Natural killer cell treated with Interleukin-12 subunit alpha and Interleukin-12 subunit beta and Interleukin-15 and Interleukin-18, amount 100 ng/mL, for 72 hours (primary cell): ENCODE measurements around the gene GNAO1. TPM values are rescaled to one million over a fixed set of nuclear protein-coding genes. Genes with fewer than 3 reads are reported as not detected.

ENCODE experiments used
- ATAC-seq, 2 donors: fragments of 150-1000 bp; cut with Tn5 transposase in 1 of 2; sonication (Bioruptor Pico), chemical (Tn5 transposase) in 1 of 2; 2 replicates each; pipeline ENCODE4 v1.10.0; 2021
- DNase-seq: peaks from one replicate; pipeline ENCODE4 v3.0.0; 2022; ENCODE audit warnings: low spot score
- H3K27ac Mint-ChIP-seq, 2 donors: 1 replicate in 1 of 2; 2 replicates in 1 of 2; pipeline ENCODE4 v1.8.0; 2022; ENCODE audit warnings: mixed read lengths in 2 of 2, mild to moderate bottlenecking in 1 of 2, moderate library complexity in 1 of 2
- H3K27me3 Mint-ChIP-seq, 2 donors: 1 replicate in 1 of 2; 2 replicates in 1 of 2; pipeline ENCODE4 v1.8.0; 2022; ENCODE audit warnings: mixed read lengths in 2 of 2
- H3K36me3 Mint-ChIP-seq: one replicate; pipeline ENCODE4 v1.8.0; 2022; ENCODE audit warnings: mixed read lengths
- H3K4me1 Mint-ChIP-seq, 2 donors: 1 replicate in 1 of 2; 2 replicates in 1 of 2; pipeline ENCODE4 v1.8.0; 2022; ENCODE audit warnings: low read depth in 2 of 2, mixed read lengths in 2 of 2, mild to moderate bottlenecking in 1 of 2
- H3K4me3 Mint-ChIP-seq: one replicate; pipeline ENCODE4 v1.8.0; 2022; ENCODE audit warnings: mixed read lengths
- H3K9me3 Mint-ChIP-seq: 2 replicates; pipeline ENCODE4 v1.8.0; 2022; ENCODE audit warnings: mixed read lengths
- total RNA-seq, 2 donors: library from RNA; stranded (reverse); gene quantifications; one replicate each; pipeline ENCODE4 v1.2.3, GENCODE V29; 2022

The GNAO1 gene
- total RNA-seq, 2 donors from 2014 or later = 1.6 TPM; not detected in 1

- Mint-ChIP-seq H3K4me3 (no peak overlapping the region), H3K27me3 (peaks cover 0 to 2% of the 10 kb centered on the region in 2 donors), H3K36me3 (no peaks in the 10 kb centered on the region), H3K27ac (no peak overlapping the region), H3K9me3 (no peaks in the 10 kb centered on the region), H3K4me1 (no peaks in the 10 kb centered on the region)
- no peak for DNase-seq
- no peak for ATAC-seq
These were observed 46.2 kb downstream of the GNAO1 start for GRCh38 chr16:56237451-56237930.

GRCh38 chr16:56238188-56238587 lies 46.9 kb downstream of the GNAO1 start:
- Mint-ChIP-seq H3K36me3 (no peaks in the 10 kb centered on the region), H3K4me1 (no peaks in the 10 kb centered on the region), H3K27me3 (peaks cover 0 to 2% of the 10 kb centered on the region in 2 donors), H3K9me3 (no peaks in the 10 kb centered on the region), H3K27ac (no peak overlapping the region), H3K4me3 (no peak overlapping the region)
- DNase-seq (no peak), ATAC-seq (no peak)

GRCh38 chr16:56241596-56241995 lies 50.3 kb downstream of the GNAO1 start:
- H3K27me3 Mint-ChIP-seq = peaks cover 0 to 2% of the 10 kb centered on the region in 2 donors
- ATAC-seq (no peak), DNase-seq (no peak)
- H3K27ac Mint-ChIP-seq = no peak overlapping the region
- H3K4me1 Mint-ChIP-seq = no peaks in the 10 kb centered on the region
- H3K36me3 Mint-ChIP-seq = no peaks in the 10 kb centered on the region
- H3K4me3 Mint-ChIP-seq = no peak overlapping the region
- no peaks in the 10 kb centered on the region for H3K9me3 Mint-ChIP-seq

GRCh38 chr16:56242740-56243139 lies 51.5 kb downstream of the GNAO1 start:
- no peak overlapping the region for H3K4me3 Mint-ChIP-seq

GRCh38 chr16:56244612-56245011 lies 53.3 kb downstream of the GNAO1 start:
- no peak overlapping the region for H3K4me3 Mint-ChIP-seq
- no peaks in the 10 kb centered on the region for H3K9me3 Mint-ChIP-seq
- H3K27ac Mint-ChIP-seq = no peak overlapping the region
- H3K4me1 Mint-ChIP-seq = no peaks in the 10 kb centered on the region
- H3K36me3 Mint-ChIP-seq = no peaks in the 10 kb centered on the region
- DNase-seq (no peak), ATAC-seq (no peak)
- no peaks in the 10 kb centered on the region for H3K27me3 Mint-ChIP-seq

More at GRCh38 chr16:56242740-56243139, 51.5 kb downstream of the GNAO1 start:
- no peaks in the 10 kb centered on the region for H3K4me1 Mint-ChIP-seq
- no peaks in the 10 kb centered on the region for H3K27me3 Mint-ChIP-seq
- H3K27ac Mint-ChIP-seq = no peak overlapping the region
- H3K9me3 Mint-ChIP-seq = no peaks in the 10 kb centered on the region
- DNase-seq (no peak), ATAC-seq (no peak)
- no peaks in the 10 kb centered on the region for H3K36me3 Mint-ChIP-seq

- no peaks in the 10 kb centered on the region for H3K9me3 Mint-ChIP-seq
- H3K4me1 Mint-ChIP-seq = no peaks in the 10 kb centered on the region
- H3K4me3 Mint-ChIP-seq = no peak overlapping the region
- DNase-seq = no peak
- no peak for ATAC-seq
- peaks cover 0 to 2% of the 10 kb centered on the region in 2 donors for H3K27me3 Mint-ChIP-seq
- H3K36me3 Mint-ChIP-seq = no peaks in the 10 kb centered on the region
- H3K27ac Mint-ChIP-seq = no peak overlapping the region
These were observed 53.9 kb downstream of the GNAO1 start for GRCh38 chr16:56245197-56245596.

GRCh38 chr16:56246051-56246817 lies 54.9 kb downstream of the GNAO1 start:
- peaks cover 0 to 2% of the 10 kb centered on the region in 2 donors for H3K27me3 Mint-ChIP-seq
- H3K9me3 Mint-ChIP-seq = no peaks in the 10 kb centered on the region
- ATAC-seq = no peak
- no peak overlapping the region for H3K27ac Mint-ChIP-seq
- no peaks in the 10 kb centered on the region for H3K4me1 Mint-ChIP-seq
- H3K4me3 Mint-ChIP-seq = no peak overlapping the region
- DNase-seq = no peak
- no peaks in the 10 kb centered on the region for H3K36me3 Mint-ChIP-seq

GRCh38 chr16:56247018-56247417 lies 55.7 kb downstream of the GNAO1 start:
- H3K27me3 Mint-ChIP-seq = peaks cover 0 to 2% of the 10 kb centered on the region in 2 donors
- H3K4me3 Mint-ChIP-seq = no peak overlapping the region
- no peaks in the 10 kb centered on the region for H3K9me3 Mint-ChIP-seq
- H3K4me1 Mint-ChIP-seq = no peaks in the 10 kb centered on the region
- DNase-seq = no peak
- no peak overlapping the region for H3K27ac Mint-ChIP-seq
- no peaks in the 10 kb centered on the region for H3K36me3 Mint-ChIP-seq
- no peak for ATAC-seq

GRCh38 chr16:56247808-56248207 lies 56.5 kb downstream of the GNAO1 start:
- H3K36me3 Mint-ChIP-seq = no peaks in the 10 kb centered on the region
- H3K27ac Mint-ChIP-seq = no peak overlapping the region
- ATAC-seq = no peak
- no peak overlapping the region for H3K4me3 Mint-ChIP-seq
- DNase-seq = no peak
- no peaks in the 10 kb centered on the region for H3K9me3 Mint-ChIP-seq
- H3K27me3 Mint-ChIP-seq = peaks cover 0 to 2% of the 10 kb centered on the region in 2 donors
- H3K4me1 Mint-ChIP-seq = no peaks in the 10 kb centered on the region

GRCh38 chr16:56252835-56253234 lies 61.5 kb downstream of the GNAO1 start:
- Mint-ChIP-seq H3K4me1 (no peaks in the 10 kb centered on the region), H3K4me3 (no peak overlapping the region), H3K36me3 (no peaks in the 10 kb centered on the region), H3K9me3 (no peaks in the 10 kb centered on the region), H3K27ac (no peak overlapping the region), H3K27me3 (peaks cover 2 to 8% of the 10 kb centered on the region in 2 donors)
- ATAC-seq (no peak), DNase-seq (no peak)

GRCh38 chr16:56255904-56256303 lies 64.6 kb downstream of the GNAO1 start:
- peaks cover 0 to 8% of the 10 kb centered on the region in 2 donors for H3K27me3 Mint-ChIP-seq
- ATAC-seq (no peak), DNase-seq (no peak)
- H3K36me3 Mint-ChIP-seq = no peaks in the 10 kb centered on the region
- H3K9me3 Mint-ChIP-seq = no peaks in the 10 kb centered on the region
- H3K4me1 Mint-ChIP-seq = no peaks in the 10 kb centered on the region
- H3K4me3 Mint-ChIP-seq = no peak overlapping the region
- H3K27ac Mint-ChIP-seq = no peak overlapping the region

GRCh38 chr16:56257239-56257638 lies 66.0 kb downstream of the GNAO1 start:
- DNase-seq (no peak), ATAC-seq (no peak)
- Mint-ChIP-seq H3K27ac (no peak overlapping the region), H3K36me3 (no peaks in the 10 kb centered on the region), H3K4me1 (peaks cover 11 to 12% of the 10 kb centered on the region in 2 donors), H3K4me3 (no peak overlapping the region), H3K27me3 (peaks cover 0 to 8% of the 10 kb centered on the region in 2 donors), H3K9me3 (no peaks in the 10 kb centered on the region)

GRCh38 chr16:56257666-56258342 lies 66.5 kb downstream of the GNAO1 start:
- no peak for DNase-seq
- Mint-ChIP-seq H3K27ac (no peak overlapping the region), H3K27me3 (peaks cover 0 to 8% of the 10 kb centered on the region in 2 donors), H3K36me3 (no peaks in the 10 kb centered on the region), H3K4me1 (peaks cover 17 to 18% of the 10 kb centered on the region in 2 donors), H3K9me3 (no peaks in the 10 kb centered on the region), H3K4me3 (no peak overlapping the region)
- no peak for ATAC-seq
